Right lobe of liver (tissue), 4 donors: ENCODE measurements around the gene BTD.
"Not testable (repeated sequence)": the region's sequence is repeated elsewhere in the genome, so short reads cannot be mapped to it uniquely, and the experiment has no call there.

Source experiments
- POLR2A ChIP-seq: fragments of 450-650 bp; IDR thresholded peaks from one replicate; pipeline ENCODE4 v1.6.1; 2017; ENCODE audit warnings: antibody characterized with exemption, mild to moderate bottlenecking
- TF ChIP-seq, protein P1 (sequence below), 4 donors: fragments of 200-600 bp in 3 of 4; fragments of 450-650 bp in 1 of 4; IDR thresholded peaks; one replicate each; pipeline versions ENCODE4 v1.5.1 to v1.8.0; 2016 to 2022; ENCODE audit warnings: antibody characterized with exemption in 4 of 4, mild to moderate bottlenecking in 2 of 4
- donor health status: DM: no; HTN: no; CAD: no.
- donor health status: DM: no; HTN: no; CAD: no.
- donor health status: DM: no; HTN: yes; CAD: no.

DNA sequence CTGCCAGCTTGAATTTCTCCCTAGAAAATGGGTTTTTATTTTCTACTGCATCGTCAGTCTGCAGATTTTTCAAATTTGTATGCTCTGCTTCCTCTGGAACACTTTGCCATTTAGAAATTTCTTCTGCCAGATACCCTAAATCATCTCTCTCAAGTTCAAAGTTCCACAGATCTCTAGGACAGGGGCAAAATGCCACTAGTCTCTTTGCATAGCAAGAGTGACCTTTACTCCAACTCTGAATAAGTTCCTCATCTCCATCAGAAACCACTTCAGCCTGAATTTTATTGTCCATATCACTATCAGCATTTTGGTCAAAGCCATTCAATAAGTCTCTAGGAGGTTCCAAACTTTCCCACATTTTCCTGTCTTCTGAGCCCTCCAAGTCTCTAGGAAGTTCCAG, 3.0 kb downstream of the BTD start:
- TF ChIP-seq, protein P1, sequence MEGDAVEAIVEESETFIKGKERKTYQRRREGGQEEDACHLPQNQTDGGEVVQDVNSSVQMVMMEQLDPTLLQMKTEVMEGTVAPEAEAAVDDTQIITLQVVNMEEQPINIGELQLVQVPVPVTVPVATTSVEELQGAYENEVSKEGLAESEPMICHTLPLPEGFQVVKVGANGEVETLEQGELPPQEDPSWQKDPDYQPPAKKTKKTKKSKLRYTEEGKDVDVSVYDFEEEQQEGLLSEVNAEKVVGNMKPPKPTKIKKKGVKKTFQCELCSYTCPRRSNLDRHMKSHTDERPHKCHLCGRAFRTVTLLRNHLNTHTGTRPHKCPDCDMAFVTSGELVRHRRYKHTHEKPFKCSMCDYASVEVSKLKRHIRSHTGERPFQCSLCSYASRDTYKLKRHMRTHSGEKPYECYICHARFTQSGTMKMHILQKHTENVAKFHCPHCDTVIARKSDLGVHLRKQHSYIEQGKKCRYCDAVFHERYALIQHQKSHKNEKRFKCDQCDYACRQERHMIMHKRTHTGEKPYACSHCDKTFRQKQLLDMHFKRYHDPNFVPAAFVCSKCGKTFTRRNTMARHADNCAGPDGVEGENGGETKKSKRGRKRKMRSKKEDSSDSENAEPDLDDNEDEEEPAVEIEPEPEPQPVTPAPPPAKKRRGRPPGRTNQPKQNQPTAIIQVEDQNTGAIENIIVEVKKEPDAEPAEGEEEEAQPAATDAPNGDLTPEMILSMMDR (IDR thresholded peaks at IDR 0.05): not testable (repeated sequence)
- TF ChIP-seq POLR2A: not testable (repeated sequence)
